ENCODE data around the gene GPR132. TPM values are rescaled to one million over a fixed set of nuclear protein-coding genes. Genes with fewer than 3 reads are reported as not detected.

GPR132 gene
- total RNA-seq, 1 experiment from 2014 or later: not detected

GRCh38 chr14:105102361-105102870 lies 37.2 kb upstream of the GPR132 start:
- Histone ChIP-seq H3K9ac (ENCODE audit: low read length) (no peak overlapping the region), H3K27me3 (ENCODE audit: low read length) (0 out of 2 replicates have a peak, but pooled peaks cover 4% of the 10 kb centered on the region), H2AFZ (ENCODE audit: low read length) (no peak overlapping the region), H3K36me3 (ENCODE audit: insufficient read depth, low read length) (no peaks in the 10 kb centered on the region), H4K20me1 (ENCODE audit: insufficient read depth, low read depth, low read length) (no peaks in the 10 kb centered on the region), H3K4me2 (ENCODE audit: low read depth, low read length, poor library complexity, severe bottlenecking) (no peak overlapping the region), H3K79me2 (ENCODE audit: low read length) (no peaks in the 10 kb centered on the region), H3K4me3 (ENCODE audit: low read length) (no peak overlapping the region), H3K4me1 (ENCODE audit: low read length) (no peaks in the 10 kb centered on the region), H3K9me3 (ENCODE audit: low read length) (0 out of 2 replicates have a peak, but pooled peaks cover 3% of the 10 kb centered on the region), H3K9me2 (replicated peaks; ENCODE audit: insufficient read depth, low read length) (no peaks in the 10 kb centered on the region), H3K27ac (ENCODE audit: low read length) (no peak overlapping the region)
- DNase-seq: no peak

- 0 out of 2 replicates have a peak, but pooled peaks cover 3% of the 10 kb centered on the region for H3K9me3 ChIP-seq (ENCODE audit: low read length)
Measured at GRCh38 chr14:105100910-105101309, 35.7 kb upstream of the GPR132 start.

DNA sequence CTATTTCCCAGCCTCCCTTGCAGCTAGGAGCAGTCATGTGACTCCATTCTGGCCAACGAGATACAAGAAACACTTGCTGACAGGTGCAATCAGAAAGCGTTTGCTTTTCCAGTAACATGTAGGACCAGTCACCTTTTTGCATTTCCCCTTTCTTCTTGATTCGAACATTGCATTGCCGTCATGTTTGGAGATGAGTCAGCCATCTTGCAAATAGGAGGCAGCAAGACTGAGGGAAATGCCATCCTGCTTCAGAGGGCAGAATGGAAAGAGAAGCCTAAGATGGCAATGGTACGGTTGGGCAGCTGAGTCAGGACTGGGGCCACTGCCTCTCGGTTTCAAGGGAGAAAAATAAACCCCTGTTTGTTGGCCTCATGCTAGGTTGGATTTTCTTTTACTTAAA lies 34.5 kb upstream of the GPR132 start:
- Histone ChIP-seq H3K27ac (ENCODE audit: low read length) (no peak overlapping the region), H3K9me3 (ENCODE audit: low read length) (0 out of 2 replicates have a peak, but pooled peaks cover 3% of the 10 kb centered on the region), H3K9ac (ENCODE audit: low read length) (no peak overlapping the region), H3K27me3 (ENCODE audit: low read length) (0 out of 2 replicates have a peak, but pooled peaks cover 4% of the 10 kb centered on the region), H3K4me2 (ENCODE audit: low read depth, low read length, poor library complexity, severe bottlenecking) (no peak overlapping the region), H4K20me1 (ENCODE audit: insufficient read depth, low read depth, low read length) (no peaks in the 10 kb centered on the region), H3K36me3 (ENCODE audit: insufficient read depth, low read length) (no peaks in the 10 kb centered on the region), H3K79me2 (ENCODE audit: low read length) (no peaks in the 10 kb centered on the region), H3K4me3 (ENCODE audit: low read length) (no peak overlapping the region), H3K9me2 (replicated peaks; ENCODE audit: insufficient read depth, low read length) (no peaks in the 10 kb centered on the region), H3K4me1 (ENCODE audit: low read length) (no peaks in the 10 kb centered on the region), H2AFZ (ENCODE audit: low read length) (no peak overlapping the region)
- DNase-seq: no peak

More at GRCh38 chr14:105100910-105101309, 35.7 kb upstream of the GPR132 start:
- H3K9ac ChIP-seq (ENCODE audit: low read length): no peak overlapping the region
- H3K9me2 ChIP-seq (replicated peaks; ENCODE audit: insufficient read depth, low read length): no peaks in the 10 kb centered on the region
- H3K4me3 ChIP-seq (ENCODE audit: low read length): no peak overlapping the region
- 0 out of 2 replicates have a peak, but pooled peaks cover 4% of the 10 kb centered on the region for H3K27me3 ChIP-seq (ENCODE audit: low read length)
- H3K4me1 ChIP-seq (ENCODE audit: low read length): no peaks in the 10 kb centered on the region
- H3K27ac ChIP-seq (ENCODE audit: low read length): no peak overlapping the region
- DNase-seq: no peak
- H3K36me3 ChIP-seq (ENCODE audit: insufficient read depth, low read length): no peaks in the 10 kb centered on the region
- H2AFZ ChIP-seq (ENCODE audit: low read length): no peak overlapping the region
- no peaks in the 10 kb centered on the region for H3K79me2 ChIP-seq (ENCODE audit: low read length)
- H3K4me2 ChIP-seq (ENCODE audit: low read depth, low read length, poor library complexity, severe bottlenecking): no peak overlapping the region
- no peaks in the 10 kb centered on the region for H4K20me1 ChIP-seq (ENCODE audit: insufficient read depth, low read depth, low read length)

DNA sequence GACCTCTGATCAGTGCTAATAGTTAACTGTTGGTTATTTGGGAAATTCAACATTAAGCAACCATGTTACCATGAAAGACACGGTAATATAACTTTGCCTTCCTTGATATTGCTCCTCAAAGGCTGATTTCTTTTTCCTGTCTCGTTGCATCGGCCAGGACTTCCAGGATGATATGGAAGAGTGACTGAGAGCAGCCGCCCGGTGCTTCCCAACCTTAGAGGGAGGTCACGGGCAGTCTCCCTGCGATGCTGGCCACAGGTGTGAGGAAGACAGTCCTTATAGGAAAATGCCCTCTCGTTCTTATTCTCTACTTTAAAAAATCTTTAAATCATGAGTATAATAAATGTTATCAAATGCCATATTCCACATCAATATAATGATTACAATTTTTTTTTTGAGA lies 33.1 kb upstream of the GPR132 start:
- Histone ChIP-seq H4K20me1 (ENCODE audit: insufficient read depth, low read depth, low read length) (no peaks in the 10 kb centered on the region), H2AFZ (ENCODE audit: low read length) (no peak overlapping the region), H3K9me3 (ENCODE audit: low read length) (0 out of 2 replicates have a peak, but pooled peaks cover 3% of the 10 kb centered on the region), H3K4me2 (ENCODE audit: low read depth, low read length, poor library complexity, severe bottlenecking) (no peak overlapping the region), H3K4me3 (ENCODE audit: low read length) (no peak overlapping the region), H3K27ac (ENCODE audit: low read length) (no peak overlapping the region), H3K36me3 (ENCODE audit: insufficient read depth, low read length) (no peaks in the 10 kb centered on the region), H3K79me2 (ENCODE audit: low read length) (no peaks in the 10 kb centered on the region), H3K9ac (ENCODE audit: low read length) (no peak overlapping the region), H3K9me2 (replicated peaks; ENCODE audit: insufficient read depth, low read length) (no peaks in the 10 kb centered on the region), H3K4me1 (ENCODE audit: low read length) (no peaks in the 10 kb centered on the region), H3K27me3 (ENCODE audit: low read length) (0 out of 2 replicates have a peak, but pooled peaks cover 2% of the 10 kb centered on the region)
- no peak for DNase-seq

DNA sequence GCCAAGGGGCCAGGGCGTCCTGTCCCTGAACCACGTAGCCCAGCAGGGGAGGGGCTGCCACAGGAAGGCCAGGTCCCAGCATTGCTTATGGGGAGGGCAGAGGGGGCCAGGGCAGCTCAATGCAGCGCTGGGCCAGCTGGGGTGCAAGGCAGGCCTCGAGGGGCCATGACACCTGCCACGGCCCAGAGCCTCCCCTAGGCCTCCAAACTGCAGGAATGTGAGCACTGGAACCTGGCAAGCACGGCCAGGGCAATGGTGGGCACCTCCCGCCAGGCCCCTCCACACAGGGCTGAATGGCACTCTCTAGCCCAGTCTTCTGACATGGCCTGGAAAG lies 32.5 kb upstream of the GPR132 start:
- Histone ChIP-seq H3K9me3 (ENCODE audit: low read length) (0 out of 2 replicates have a peak, but pooled peaks cover 3% of the 10 kb centered on the region), H3K4me1 (ENCODE audit: low read length) (no peaks in the 10 kb centered on the region), H3K4me2 (ENCODE audit: low read depth, low read length, poor library complexity, severe bottlenecking) (no peak overlapping the region), H3K9ac (ENCODE audit: low read length) (no peak overlapping the region), H3K27me3 (ENCODE audit: low read length) (no peaks in the 10 kb centered on the region), H2AFZ (ENCODE audit: low read length) (no peak overlapping the region), H3K36me3 (ENCODE audit: insufficient read depth, low read length) (no peaks in the 10 kb centered on the region), H3K4me3 (ENCODE audit: low read length) (no peak overlapping the region), H3K79me2 (ENCODE audit: low read length) (no peaks in the 10 kb centered on the region), H3K9me2 (replicated peaks; ENCODE audit: insufficient read depth, low read length) (no peaks in the 10 kb centered on the region), H4K20me1 (ENCODE audit: insufficient read depth, low read depth, low read length) (0 out of 2 replicates have a peak, but pooled peaks cover under 1% of the 10 kb centered on the region), H3K27ac (ENCODE audit: low read length) (no peak overlapping the region)
- DNase-seq: no peak

DNA sequence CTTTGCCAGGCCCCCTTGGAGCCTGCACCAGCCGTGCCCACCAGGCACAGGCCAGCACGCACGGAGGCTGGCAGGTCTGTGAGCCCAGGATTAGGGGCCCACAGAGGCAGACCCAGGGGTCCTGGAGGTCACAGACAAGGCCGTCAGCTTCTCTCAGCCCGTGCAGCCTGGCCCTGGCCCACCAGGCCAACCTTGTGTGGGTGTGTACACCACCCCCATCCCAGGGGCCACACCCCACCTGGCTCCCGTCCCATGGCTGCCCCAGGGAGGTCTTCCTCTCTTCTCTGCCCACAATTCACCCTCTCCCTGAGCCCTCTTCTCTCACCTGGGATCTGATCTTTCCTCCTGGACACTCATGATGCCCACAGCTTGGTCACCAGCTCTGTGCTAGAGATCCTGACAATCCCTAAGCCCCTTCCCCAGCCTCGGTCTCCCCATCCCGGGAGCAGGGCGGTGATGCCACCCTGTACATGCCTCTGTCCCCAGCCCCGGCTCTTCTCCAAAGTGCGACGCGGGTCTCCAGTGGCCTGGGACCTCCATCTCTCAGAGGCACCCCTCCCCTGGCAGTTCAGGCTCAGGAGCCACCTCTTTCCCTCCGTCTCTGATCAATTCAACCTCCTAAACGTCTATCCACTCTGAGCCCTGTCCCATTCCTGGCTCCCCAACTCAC lies 31.1 kb upstream of the GPR132 start:
- no peaks in the 10 kb centered on the region for H3K79me2 ChIP-seq (ENCODE audit: low read length)
- no peaks in the 10 kb centered on the region for H3K4me1 ChIP-seq (ENCODE audit: low read length)
- H2AFZ ChIP-seq (ENCODE audit: low read length): no peak overlapping the region
- H3K9ac ChIP-seq (ENCODE audit: low read length): no peak overlapping the region
- no peaks in the 10 kb centered on the region for H3K9me2 ChIP-seq (replicated peaks; ENCODE audit: insufficient read depth, low read length)
- H3K36me3 ChIP-seq (ENCODE audit: insufficient read depth, low read length): no peaks in the 10 kb centered on the region
- no peak overlapping the region for H3K4me2 ChIP-seq (ENCODE audit: low read depth, low read length, poor library complexity, severe bottlenecking)
- H3K9me3 ChIP-seq (ENCODE audit: low read length): 0 out of 2 replicates have a peak, but pooled peaks cover 3% of the 10 kb centered on the region
- H3K27ac ChIP-seq (ENCODE audit: low read length): no peak overlapping the region
- no peak for DNase-seq
- H4K20me1 ChIP-seq (ENCODE audit: insufficient read depth, low read depth, low read length): peaks cover 7% of the 10 kb centered on the region; the same call in 1 of the 2 replicates
- H3K4me3 ChIP-seq (ENCODE audit: low read length): no peak overlapping the region
- no peaks in the 10 kb centered on the region for H3K27me3 ChIP-seq (ENCODE audit: low read length)

DNA sequence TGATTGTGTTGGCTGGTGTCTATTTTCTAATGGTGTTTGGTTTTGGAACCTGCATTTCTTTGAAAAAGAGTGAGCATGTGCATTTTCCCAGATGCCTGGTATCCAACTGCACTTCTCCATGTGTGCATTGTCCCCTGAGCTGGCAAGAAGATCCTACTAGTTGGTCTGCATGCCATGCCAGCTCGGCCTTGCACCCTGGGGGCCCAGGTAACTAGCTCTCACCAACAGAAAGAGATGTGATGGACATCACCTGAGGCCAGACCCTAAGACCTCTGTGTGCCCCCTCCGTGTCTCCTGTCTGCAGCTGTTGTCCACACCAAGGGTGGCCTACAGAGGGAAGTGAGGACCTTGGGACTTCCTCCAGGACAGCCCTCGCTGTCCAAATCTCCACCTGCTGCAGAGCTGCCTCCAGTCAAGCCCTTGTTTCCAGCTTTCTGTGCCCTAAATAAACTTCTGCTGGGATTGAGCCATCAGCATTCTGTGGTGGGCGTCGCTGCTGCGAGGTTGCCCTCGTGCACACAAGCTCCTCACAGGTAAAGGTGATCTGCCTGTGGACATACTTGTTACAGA lies 30.1 kb upstream of the GPR132 start:
- Histone ChIP-seq H3K27ac (ENCODE audit: low read length) (no peak overlapping the region), H3K4me1 (ENCODE audit: low read length) (no peaks in the 10 kb centered on the region), H3K79me2 (ENCODE audit: low read length) (no peaks in the 10 kb centered on the region), H3K36me3 (ENCODE audit: insufficient read depth, low read length) (no peaks in the 10 kb centered on the region), H2AFZ (ENCODE audit: low read length) (no peak overlapping the region), H3K4me3 (ENCODE audit: low read length) (no peak overlapping the region), H3K9me3 (ENCODE audit: low read length) (0 out of 2 replicates have a peak, but pooled peaks cover 3% of the 10 kb centered on the region), H3K27me3 (ENCODE audit: low read length) (no peaks in the 10 kb centered on the region), H3K9me2 (replicated peaks; ENCODE audit: insufficient read depth, low read length) (no peaks in the 10 kb centered on the region), H4K20me1 (ENCODE audit: insufficient read depth, low read depth, low read length) (peaks cover 12% of the 10 kb centered on the region; the same call in 1 of the 2 replicates), H3K9ac (ENCODE audit: low read length) (no peak overlapping the region), H3K4me2 (ENCODE audit: low read depth, low read length, poor library complexity, severe bottlenecking) (no peak overlapping the region)
- DNase-seq: no peak

- Histone ChIP-seq H3K27me3 (ENCODE audit: low read length) (no peaks in the 10 kb centered on the region), H3K4me3 (ENCODE audit: low read length) (no peak overlapping the region), H3K9ac (ENCODE audit: low read length) (no peak overlapping the region)
Measured at GRCh38 chr14:105094193-105094907, 29.1 kb upstream of the GPR132 start.

More at GRCh38 chr14:105094193-105094907, 29.1 kb upstream of the GPR132 start:
- no peaks in the 10 kb centered on the region for H3K9me2 ChIP-seq (replicated peaks; ENCODE audit: insufficient read depth, low read length)
- no peak overlapping the region for H2AFZ ChIP-seq (ENCODE audit: low read length)
- H4K20me1 ChIP-seq (ENCODE audit: insufficient read depth, low read depth, low read length): peaks cover 17% of the 10 kb centered on the region; the same call in 1 of the 2 replicates
- H3K36me3 ChIP-seq (ENCODE audit: insufficient read depth, low read length): no peaks in the 10 kb centered on the region
- H3K4me1 ChIP-seq (ENCODE audit: low read length): no peaks in the 10 kb centered on the region
- H3K27ac ChIP-seq (ENCODE audit: low read length): no peak overlapping the region
- no peaks in the 10 kb centered on the region for H3K79me2 ChIP-seq (ENCODE audit: low read length)
- H3K4me2 ChIP-seq (ENCODE audit: low read depth, low read length, poor library complexity, severe bottlenecking): no peak overlapping the region
- DNase-seq: no peak
- no peaks in the 10 kb centered on the region for H3K9me3 ChIP-seq (ENCODE audit: low read length)

Data from Karpas-422 (cell line).